ENCODE results near the gene DDHD1. TPM values are rescaled to one million over a fixed set of nuclear protein-coding genes. Genes with fewer than 3 reads are reported as not detected.

DDHD1 gene
- total RNA-seq: 10 to 100 TPM; 76.6 to 82.3 (median 80.9) TPM
- total RNA-seq (2013): 60.1 TPM

DNA sequence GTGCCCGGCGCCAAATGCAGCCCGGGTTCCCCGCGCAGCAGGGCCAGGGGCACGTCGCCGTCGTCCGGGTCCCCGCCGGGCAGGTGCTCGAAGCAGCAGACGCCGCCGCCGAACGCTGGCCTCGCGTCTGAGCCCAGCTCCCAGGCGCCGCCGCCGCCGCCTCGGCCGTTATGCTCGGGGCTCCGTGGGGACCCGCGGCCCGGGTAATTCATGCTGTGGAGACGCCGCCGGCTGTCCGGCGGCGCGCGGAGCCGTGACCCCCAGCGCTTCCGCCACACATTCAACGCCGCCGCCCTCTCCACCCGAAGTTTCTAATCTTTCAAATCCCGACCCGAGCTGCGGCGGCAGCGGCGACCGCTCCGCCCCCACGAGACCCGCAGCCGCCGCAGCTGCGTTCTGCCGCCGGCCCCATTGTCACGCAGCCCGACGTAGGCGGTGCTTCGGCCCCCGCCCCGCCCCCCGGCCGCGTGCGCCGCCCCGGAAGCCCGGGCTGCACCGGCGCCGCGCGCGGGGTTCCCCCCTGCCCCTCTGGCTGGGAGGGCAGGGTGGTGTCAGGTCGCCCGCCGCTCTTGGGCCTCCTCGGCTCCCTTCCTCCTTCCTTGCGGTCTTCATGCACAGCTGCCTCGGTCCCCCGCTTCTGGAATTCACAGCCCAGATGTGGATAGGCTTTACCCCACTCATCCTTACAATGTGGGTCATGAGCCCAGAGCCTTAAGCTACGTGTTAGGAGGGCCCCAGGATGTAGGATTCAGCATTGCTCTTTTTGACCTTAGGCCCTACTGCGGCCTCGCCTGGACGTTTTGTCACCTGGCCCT lies at the start of gene DDHD1:
Gene DDHD1, minus strand, starts transcription at position 437 of the 815 bp plus-strand sequence. Its CDS starts 225 bp downstream, at position 212.
- Mint-ChIP-seq H3K27me3 (ENCODE audit: low read depth in 2 of 2) (no peaks in the 10 kb centered on the region), H3K36me3 (no peaks in the 10 kb centered on the region), H3K4me3 (peak within 1 kb of the TSS; percentile 100), H3K27ac (peak within 1 kb of the TSS; percentile 98 to 100), H3K4me1 (peaks cover 52 to 59% of the 10 kb centered on the region in 2 donors), H3K9me3 (no peaks in the 10 kb centered on the region)
- peaks cover 29% of the 10 kb centered on the region for H3K4me1 ChIP-seq (ENCODE audit: control insufficient read depth, insufficient read depth, low read length)
- TF ChIP-seq, protein P1, sequence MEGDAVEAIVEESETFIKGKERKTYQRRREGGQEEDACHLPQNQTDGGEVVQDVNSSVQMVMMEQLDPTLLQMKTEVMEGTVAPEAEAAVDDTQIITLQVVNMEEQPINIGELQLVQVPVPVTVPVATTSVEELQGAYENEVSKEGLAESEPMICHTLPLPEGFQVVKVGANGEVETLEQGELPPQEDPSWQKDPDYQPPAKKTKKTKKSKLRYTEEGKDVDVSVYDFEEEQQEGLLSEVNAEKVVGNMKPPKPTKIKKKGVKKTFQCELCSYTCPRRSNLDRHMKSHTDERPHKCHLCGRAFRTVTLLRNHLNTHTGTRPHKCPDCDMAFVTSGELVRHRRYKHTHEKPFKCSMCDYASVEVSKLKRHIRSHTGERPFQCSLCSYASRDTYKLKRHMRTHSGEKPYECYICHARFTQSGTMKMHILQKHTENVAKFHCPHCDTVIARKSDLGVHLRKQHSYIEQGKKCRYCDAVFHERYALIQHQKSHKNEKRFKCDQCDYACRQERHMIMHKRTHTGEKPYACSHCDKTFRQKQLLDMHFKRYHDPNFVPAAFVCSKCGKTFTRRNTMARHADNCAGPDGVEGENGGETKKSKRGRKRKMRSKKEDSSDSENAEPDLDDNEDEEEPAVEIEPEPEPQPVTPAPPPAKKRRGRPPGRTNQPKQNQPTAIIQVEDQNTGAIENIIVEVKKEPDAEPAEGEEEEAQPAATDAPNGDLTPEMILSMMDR (IDR thresholded peaks at IDR 0.05): no peak
- no peaks in the 10 kb centered on the region for H3K27me3 ChIP-seq (ENCODE audit: control insufficient read depth, insufficient read depth, low read length)
- H3K27ac ChIP-seq (ENCODE audit: low read length): peak within 1 kb of the TSS; percentile 90
- ATAC-seq (peak; percentile 82 to 94 (median 86)), DNase-seq (peak; percentile 88 to 93)
- H3K36me3 ChIP-seq (ENCODE audit: control insufficient read depth, insufficient read depth, low read length): no peaks in the 10 kb centered on the region
- under 1% methylated on average over 93 of the region's 93 CpGs for WGBS (ENCODE audit: insufficient coverage)
- H3K9me3 ChIP-seq (ENCODE audit: control insufficient read depth, insufficient read depth, low read length): no peaks in the 10 kb centered on the region
- intact Hi-C loops (cut with micrococcal nuclease): loop anchor here (1.0 to 5.0 kb wide), 2 partner anchors 44 to 361 kb away; partner anchors contain the start of gene GNPNAT1
- H3K4me3 ChIP-seq (ENCODE audit: low read length): peak within 1 kb of the TSS; percentile 90

DNA sequence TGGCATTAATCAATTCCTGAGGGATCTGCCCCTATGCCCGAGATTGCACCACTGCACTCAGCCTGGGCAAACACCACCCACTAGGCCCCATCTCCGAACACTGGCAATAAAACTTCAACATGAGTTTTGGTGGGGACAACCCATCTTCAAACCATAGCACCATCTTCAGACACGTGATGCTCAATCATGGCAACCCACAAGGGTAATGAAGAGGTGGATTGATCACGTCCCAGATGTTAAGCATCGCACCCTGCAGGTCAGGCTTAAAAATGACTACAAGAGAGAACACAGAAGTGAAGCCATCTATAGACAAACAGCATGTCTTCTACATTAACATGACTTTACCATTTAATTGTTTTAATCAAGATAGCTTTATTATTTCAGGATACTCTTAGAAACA lies 42.8 kb upstream of the DDHD1 start:
- Mint-ChIP-seq H3K4me3 (no peak overlapping the region), H3K27me3 (ENCODE audit: low read depth in 2 of 2) (no peaks in the 10 kb centered on the region), H3K36me3 (peaks cover 9% of the 10 kb centered on the region), H3K9me3 (peaks cover 5 to 6% of the 10 kb centered on the region in 2 donors), H3K4me1 (no peaks in the 10 kb centered on the region), H3K27ac (no peak overlapping the region)
- H3K9me3 ChIP-seq (ENCODE audit: control insufficient read depth, insufficient read depth, low read length): peaks cover 4% of the 10 kb centered on the region
- intact Hi-C loops (cut with micrococcal nuclease): no loop called here
- H3K4me1 ChIP-seq (ENCODE audit: control insufficient read depth, insufficient read depth, low read length): no peaks in the 10 kb centered on the region
- H3K27ac ChIP-seq (ENCODE audit: low read length): no peak overlapping the region
- no peaks in the 10 kb centered on the region for H3K36me3 ChIP-seq (ENCODE audit: control insufficient read depth, insufficient read depth, low read length)
- no peak for ATAC-seq
- WGBS (ENCODE audit: insufficient coverage): 97% methylated on average over 5 of the region's 5 CpGs
- no peak overlapping the region for H3K4me3 ChIP-seq (ENCODE audit: low read length)
- TF ChIP-seq, protein P1 (IDR thresholded peaks at IDR 0.05): no peak
- no peak for DNase-seq
- H3K27me3 ChIP-seq (ENCODE audit: control insufficient read depth, insufficient read depth, low read length): no peaks in the 10 kb centered on the region

DNA sequence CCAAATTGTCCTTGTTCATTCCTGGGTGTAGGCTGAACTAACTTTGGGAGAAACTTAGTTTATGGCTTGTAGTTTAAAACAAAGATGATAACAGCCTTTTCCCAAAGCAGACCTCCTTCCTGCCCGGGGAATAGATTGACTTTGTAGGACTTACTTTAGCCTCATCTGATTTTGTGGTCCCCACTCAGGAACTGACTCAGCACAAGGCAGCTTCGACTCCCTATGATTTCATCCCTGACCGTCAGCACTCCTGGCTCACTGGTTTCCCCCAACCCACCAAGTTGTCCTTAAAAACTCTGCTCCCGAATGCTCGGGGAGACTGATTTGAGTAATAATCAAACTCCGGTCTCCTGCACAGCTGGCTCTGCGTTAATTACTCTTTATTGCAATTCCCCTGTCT lies 40.1 kb upstream of the DDHD1 start:
- no peaks in the 10 kb centered on the region for H3K27me3 Mint-ChIP-seq (ENCODE audit: low read depth in 2 of 2)
- ATAC-seq: no peak
- Histone ChIP-seq H3K4me3 (ENCODE audit: low read length) (no peak overlapping the region), H3K4me1 (ENCODE audit: control insufficient read depth, insufficient read depth, low read length) (no peaks in the 10 kb centered on the region), H3K36me3 (ENCODE audit: control insufficient read depth, insufficient read depth, low read length) (no peaks in the 10 kb centered on the region), H3K27ac (ENCODE audit: low read length) (no peak overlapping the region), H3K9me3 (ENCODE audit: control insufficient read depth, insufficient read depth, low read length) (no peaks in the 10 kb centered on the region), H3K27me3 (ENCODE audit: control insufficient read depth, insufficient read depth, low read length) (no peaks in the 10 kb centered on the region)
- TF ChIP-seq, protein P1 (IDR thresholded peaks at IDR 0.05): no peak
- intact Hi-C loops (cut with micrococcal nuclease): no loop called here
- no peak for DNase-seq
- H3K4me3 Mint-ChIP-seq: no peak overlapping the region
- H3K27ac Mint-ChIP-seq: no peak overlapping the region
- H3K9me3 Mint-ChIP-seq: no peaks in the 10 kb centered on the region
- WGBS (ENCODE audit: insufficient coverage): 48% methylated on average over 7 of the region's 7 CpGs
- no peaks in the 10 kb centered on the region for H3K36me3 Mint-ChIP-seq
- H3K4me1 Mint-ChIP-seq: no peaks in the 10 kb centered on the region

Measured in natural killer cell (primary cell).